HEK293 (cell line): ENCODE results near the gene PDGFA.

Experiments used
- CTCF ChIA-PET: fragments of 350-600 bp; formaldehyde crosslinking; extraction: SDS; loops from one replicate; lab custom pipeline; 2021; ENCODE audit warnings: antibody characterized with exemption; lab: Yijun Ruan, JAX
- POLR2A ChIA-PET: fragments of 300-600 bp; formaldehyde crosslinking; extraction: SDS; loops from one replicate; lab custom pipeline; 2020; ENCODE audit warnings: antibody characterized with exemption, inconsistent platforms; lab: Yijun Ruan, JAX
- H3K27ac ChIP-seq: fragments of 200-500 bp; sonication (Bioruptor generic); 2 replicates; pipeline ENCODE4 v1.5.1; 2014; ENCODE audit warnings: low read depth, low read length, control low read depth, inconsistent platforms; ENCODE audit errors: extremely low read depth
- H3K36me3 ChIP-seq, 2 experiments: fragments of 200-500 bp in 1 of 2; sonication (Bioruptor generic) in 1 of 2; 1 replicate in 1 of 2; 2 replicates in 1 of 2; pipeline ENCODE4 v1.5.1; 2014 to 2017; ENCODE audit warnings: inconsistent platforms in 2 of 2, low read length in 2 of 2; ENCODE audit not compliant: control insufficient read depth in 2 of 2, insufficient read depth in 1 of 2
- H3K4me1 ChIP-seq: fragments of 200-500 bp; sonication (Bioruptor generic); 2 replicates; pipeline ENCODE4 v1.5.1; 2014; ENCODE audit warnings: mild to moderate bottlenecking, low read length, inconsistent platforms; ENCODE audit not compliant: control insufficient read depth, insufficient read depth
- H3K4me3 ChIP-seq: 2 replicates; pipeline ENCODE4 v1.5.1; 2011; ENCODE audit warnings: low read depth, mild to moderate bottlenecking, control low read depth, low read length, moderate library complexity
- H3K9me3 ChIP-seq: fragments of 200-500 bp; sonication (Bioruptor generic); 2 replicates; pipeline ENCODE4 v1.5.1; 2014; ENCODE audit warnings: low read depth, low read length, inconsistent platforms; ENCODE audit not compliant: control insufficient read depth, insufficient read depth
- BCL11A ChIP-seq: fragments of 450-650 bp; formaldehyde crosslinking; IDR thresholded peaks from 2 replicates; pipeline ENCODE4 v1.5.1; 2016; ENCODE audit warnings: low read depth, missing biosample characterization, missing genetic modification characterization
- BCL11B ChIP-seq: fragments of 450-650 bp; formaldehyde crosslinking; IDR thresholded peaks from 2 replicates; pipeline ENCODE4 v1.5.1; 2016; ENCODE audit warnings: low read depth, missing biosample characterization, missing genetic modification characterization
- MEIS1 ChIP-seq: sonication (generic); formaldehyde crosslinking; IDR thresholded peaks from 2 replicates; pipeline ENCODE4 v1.8.1; 2022; ENCODE audit warnings: missing genetic modification reagents, mild to moderate bottlenecking, borderline replicate concordance
- SP2 ChIP-seq: fragments of 450-650 bp; formaldehyde crosslinking; IDR thresholded peaks from 2 replicates; pipeline ENCODE4 v1.5.1; 2016; ENCODE audit warnings: missing biosample characterization, missing genetic modification characterization
- SP3 ChIP-seq: fragments of 450-650 bp; formaldehyde crosslinking; IDR thresholded peaks from 2 replicates; pipeline ENCODE4 v1.5.1; 2016; ENCODE audit warnings: missing biosample characterization, missing genetic modification characterization
- SP7 ChIP-seq: fragments of 450-650 bp; formaldehyde crosslinking; IDR thresholded peaks from 2 replicates; pipeline ENCODE4 v1.5.1; 2016; ENCODE audit warnings: missing biosample characterization, missing genetic modification characterization
- YY1 ChIP-seq: fragments of 450-650 bp; formaldehyde crosslinking; IDR thresholded peaks from 2 replicates; pipeline ENCODE4 v1.5.1; 2018; ENCODE audit warnings: missing biosample characterization, missing genetic modification characterization
- ZBTB17 ChIP-seq: fragments of 450-650 bp; formaldehyde crosslinking; IDR thresholded peaks from 2 replicates; pipeline ENCODE4 v1.5.1; 2016; ENCODE audit warnings: missing biosample characterization, missing genetic modification characterization
- ZFP69B ChIP-seq: fragments of 450-650 bp; formaldehyde crosslinking; IDR thresholded peaks from 2 replicates; pipeline ENCODE4 v1.5.1; 2016; ENCODE audit warnings: missing biosample characterization, missing genetic modification characterization
- ZNF133 ChIP-seq: fragments of 450-650 bp; formaldehyde crosslinking; IDR thresholded peaks from 2 replicates; pipeline ENCODE4 v1.5.1; 2016; ENCODE audit warnings: missing biosample characterization, missing genetic modification characterization
- ZNF19 ChIP-seq: fragments of 450-650 bp; formaldehyde crosslinking; IDR thresholded peaks from 2 replicates; pipeline ENCODE4; 2016; ENCODE audit warnings: missing biosample characterization, missing genetic modification characterization, low read depth
- ZNF223 ChIP-seq: fragments of 450-650 bp; formaldehyde crosslinking; IDR thresholded peaks from 2 replicates; pipeline ENCODE4 v1.5.1; 2016; ENCODE audit warnings: missing biosample characterization, missing genetic modification characterization
- ZNF366 ChIP-seq: fragments of 450-650 bp; formaldehyde crosslinking; conservative IDR thresholded peaks from 2 replicates; pipeline ENCODE4 v1.5.1; 2016; ENCODE audit warnings: missing biosample characterization, missing genetic modification characterization
- ZNF416 ChIP-seq: fragments of 450-650 bp; formaldehyde crosslinking; IDR thresholded peaks from 2 replicates; pipeline ENCODE4 v1.5.1; 2016; ENCODE audit warnings: missing biosample characterization, missing genetic modification characterization
- ZNF544 ChIP-seq: fragments of 450-650 bp; formaldehyde crosslinking; IDR thresholded peaks from 2 replicates; pipeline ENCODE4 v1.5.0; 2017; ENCODE audit warnings: missing biosample characterization, missing genetic modification characterization
- ZNF658 ChIP-seq: fragments of 450-650 bp; formaldehyde crosslinking; IDR thresholded peaks from 2 replicates; pipeline ENCODE4; 2016; ENCODE audit warnings: missing biosample characterization, missing genetic modification characterization
- ZNF660 ChIP-seq: fragments of 450-650 bp; IDR thresholded peaks from 2 replicates; pipeline ENCODE4 v1.5.1; 2018; ENCODE audit warnings: missing biosample characterization, mild to moderate bottlenecking, missing genetic modification characterization
- ZNF664 ChIP-seq: fragments of 450-650 bp; formaldehyde crosslinking; IDR thresholded peaks from 2 replicates; pipeline ENCODE4 v1.5.1; 2016; ENCODE audit warnings: missing biosample characterization, missing genetic modification characterization
- ZNF701 ChIP-seq: fragments of 450-650 bp; formaldehyde crosslinking; IDR thresholded peaks from 2 replicates; pipeline ENCODE4 v1.5.1; 2016; ENCODE audit warnings: missing biosample characterization, missing genetic modification characterization
- TF ChIP-seq, protein P1 (sequence below): fragments of 450-650 bp; formaldehyde crosslinking; IDR thresholded peaks from 2 replicates; pipeline ENCODE4 v1.5.1; 2016; ENCODE audit warnings: missing biosample characterization, missing genetic modification characterization

The PDGFA gene

DNA sequence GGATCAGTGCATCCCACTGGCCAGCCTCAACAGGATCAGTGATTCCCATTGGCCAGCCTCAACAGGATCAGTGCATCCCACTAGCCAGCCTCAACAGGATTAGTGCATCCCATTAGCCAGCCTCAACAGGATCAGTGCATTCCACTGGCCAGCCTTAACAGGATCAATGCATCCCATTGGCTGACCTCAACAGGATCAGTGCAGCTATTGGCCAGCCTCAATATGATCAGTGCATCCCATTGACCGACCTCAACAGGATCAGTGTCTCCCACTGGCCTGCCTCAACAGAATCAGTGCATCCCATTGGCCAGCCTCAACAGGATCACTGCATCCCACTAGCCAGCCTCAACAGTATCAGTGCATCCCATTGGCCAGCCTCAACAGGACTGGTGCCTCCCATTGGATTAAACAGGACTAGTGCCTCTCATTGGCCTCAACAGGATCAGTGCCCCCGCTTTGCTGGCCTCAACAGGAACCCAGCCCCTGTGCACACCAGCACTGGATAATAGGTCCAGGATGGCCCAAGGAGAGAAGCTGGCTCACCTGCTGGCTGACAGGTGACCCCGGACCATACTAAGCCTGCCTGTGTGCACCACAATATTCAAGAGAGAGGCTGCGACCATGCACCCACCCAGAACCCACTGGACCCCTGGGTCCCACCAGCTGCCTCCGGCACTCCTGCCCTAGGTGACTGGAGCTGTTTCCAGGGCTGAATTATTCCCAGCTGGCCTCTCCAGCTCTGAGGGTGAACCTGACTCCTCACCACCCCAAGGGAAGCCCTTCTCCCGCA lies 59.9 kb downstream of the PDGFA start:
- CTCF ChIA-PET, result no interaction called here
- Histone ChIP-seq H3K36me3 (no peaks in the 10 kb centered on the region), H3K9me3 (no peaks in the 10 kb centered on the region), H3K4me1 (no peaks in the 10 kb centered on the region), H3K4me3 (no peak overlapping the region), H3K27ac (no peak overlapping the region)
- no peak for TF ChIP-seq YY1 (tag by site-specific recombination)
- TF ChIP-seq ZNF416 (tag by site-specific recombination), result no peak
- TF ChIP-seq ZFP69B (tag by site-specific recombination), result no peak
- TF ChIP-seq ZNF133 (tag by site-specific recombination), result no peak
- peak; percentile 27; the same call in 1 of the 2 replicates for TF ChIP-seq SP2 (tag by site-specific recombination)
- POLR2A ChIA-PET, result no interaction called here

DNA sequence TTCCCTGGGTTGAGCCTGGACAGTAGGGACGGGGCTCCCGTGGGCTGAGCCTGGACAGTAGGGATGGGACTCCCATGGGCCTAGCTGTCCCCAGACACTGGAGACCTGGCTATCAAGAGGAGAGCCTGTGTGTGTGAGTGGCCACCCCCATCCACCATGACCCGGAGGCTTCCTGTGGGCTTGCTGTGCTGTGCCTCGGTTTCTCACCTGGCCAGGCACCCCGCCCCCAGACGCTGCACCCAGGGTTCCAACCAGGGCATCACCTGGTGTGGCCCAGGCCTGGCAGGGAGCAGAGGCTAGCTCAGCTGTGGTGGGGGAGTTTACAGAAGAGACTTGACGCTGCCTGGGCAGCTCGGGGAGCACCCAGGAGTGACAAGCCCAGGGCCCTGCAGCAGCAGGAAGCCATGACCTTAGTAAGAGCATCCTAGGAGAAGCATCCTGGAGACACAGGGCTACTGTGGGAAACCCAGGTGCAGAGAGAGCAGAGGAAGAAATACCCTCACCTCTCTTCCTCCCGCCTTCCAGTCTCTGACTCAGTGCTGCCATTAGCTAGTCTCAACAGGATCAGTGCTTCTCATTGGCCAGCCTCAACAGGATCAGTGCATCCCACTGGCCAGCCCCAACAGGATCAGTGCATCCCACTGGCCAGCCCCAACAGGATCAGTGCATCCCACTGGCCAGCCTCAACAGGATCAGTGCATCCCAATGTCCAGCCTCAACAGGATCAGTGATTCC lies 61.0 kb downstream of the PDGFA start:
- TF ChIP-seq ZNF658 (tag by site-specific recombination) (no peak), ZBTB17 (no peak), ZNF664 (tag by site-specific recombination) (no peak), ZNF660 (no peak), ZNF223 (tag by site-specific recombination) (no peak), MEIS1 (CRISPR knock-in tag) (no peak), ZNF544 (tag by site-specific recombination) (no peak), ZNF19 (tag by site-specific recombination) (no peak), SP3 (tag by site-specific recombination) (no peak), ZNF701 (tag by site-specific recombination) (no peak), ZFP69B (tag by site-specific recombination) (no peak), ZNF366 (tag by site-specific recombination) (no peak), BCL11B (no peak)
- TF ChIP-seq, protein P1, sequence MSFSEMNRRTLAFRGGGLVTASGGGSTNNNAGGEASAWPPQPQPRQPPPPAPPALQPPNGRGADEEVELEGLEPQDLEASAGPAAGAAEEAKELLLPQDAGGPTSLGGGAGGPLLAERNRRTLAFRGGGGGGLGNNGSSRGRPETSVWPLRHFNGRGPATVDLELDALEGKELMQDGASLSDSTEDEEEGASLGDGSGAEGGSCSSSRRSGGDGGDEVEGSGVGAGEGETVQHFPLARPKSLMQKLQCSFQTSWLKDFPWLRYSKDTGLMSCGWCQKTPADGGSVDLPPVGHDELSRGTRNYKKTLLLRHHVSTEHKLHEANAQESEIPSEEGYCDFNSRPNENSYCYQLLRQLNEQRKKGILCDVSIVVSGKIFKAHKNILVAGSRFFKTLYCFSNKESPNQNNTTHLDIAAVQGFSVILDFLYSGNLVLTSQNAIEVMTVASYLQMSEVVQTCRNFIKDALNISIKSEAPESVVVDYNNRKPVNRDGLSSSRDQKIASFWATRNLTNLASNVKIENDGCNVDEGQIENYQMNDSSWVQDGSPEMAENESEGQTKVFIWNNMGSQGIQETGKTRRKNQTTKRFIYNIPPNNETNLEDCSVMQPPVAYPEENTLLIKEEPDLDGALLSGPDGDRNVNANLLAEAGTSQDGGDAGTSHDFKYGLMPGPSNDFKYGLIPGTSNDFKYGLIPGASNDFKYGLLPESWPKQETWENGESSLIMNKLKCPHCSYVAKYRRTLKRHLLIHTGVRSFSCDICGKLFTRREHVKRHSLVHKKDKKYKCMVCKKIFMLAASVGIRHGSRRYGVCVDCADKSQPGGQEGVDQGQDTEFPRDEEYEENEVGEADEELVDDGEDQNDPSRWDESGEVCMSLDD (tag by site-specific recombination), result no peak
- TF ChIP-seq, all 188 proteins: peak for 0
- H3K4me1 ChIP-seq, result no peaks in the 10 kb centered on the region
- POLR2A ChIA-PET, result no interaction called here

DNA sequence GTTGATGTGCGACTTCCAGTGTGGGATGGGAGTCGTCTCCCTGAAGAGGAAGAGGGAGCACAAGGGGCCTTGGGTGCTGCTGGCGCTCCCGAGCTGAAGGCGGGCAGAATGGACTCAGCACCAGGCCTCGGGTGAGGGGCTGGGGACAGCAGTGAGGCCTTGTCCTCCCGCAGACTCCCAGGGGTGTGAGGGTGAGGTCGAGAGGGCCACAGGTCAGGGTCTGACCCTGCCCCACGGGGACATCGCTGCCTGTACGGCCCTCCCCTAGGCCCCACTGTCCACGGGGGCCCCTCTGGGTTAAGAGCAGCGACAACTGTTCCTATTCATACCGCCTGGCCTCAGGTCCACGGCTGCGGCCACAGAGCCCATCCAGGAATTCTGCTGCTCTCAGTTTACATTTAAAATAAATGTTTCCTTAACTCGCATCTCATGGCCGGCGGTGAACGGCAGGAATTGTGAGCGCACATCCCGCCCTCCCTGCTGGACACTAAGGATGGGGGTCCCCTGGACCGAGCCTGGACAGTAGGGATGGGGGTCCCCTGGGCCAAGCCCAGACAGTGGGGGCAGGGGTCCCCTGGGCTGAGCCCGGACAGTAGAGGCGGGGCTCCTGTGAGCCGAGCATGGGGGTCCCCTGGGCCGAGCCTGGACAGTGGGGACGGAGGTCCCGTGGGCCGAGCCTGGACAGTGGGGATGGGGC lies 61.7 kb downstream of the PDGFA start:
- Histone ChIP-seq H3K36me3 (no peaks in the 10 kb centered on the region), H3K4me1 (no peaks in the 10 kb centered on the region), H3K4me3 (no peak overlapping the region), H3K27ac (no peak overlapping the region), H3K9me3 (no peaks in the 10 kb centered on the region)
- ChIA-PET CTCF (interaction anchor here (0.7 kb wide), 1 partner anchor 26 kb away, joined by 3 read pairs; no protein-coding TSS in a partner anchor), POLR2A (no interaction called here)
- TF ChIP-seq BCL11A (tag by site-specific recombination) (0 out of 2 replicates have a peak, but pooled peaks have one; percentile 23), SP7 (tag by site-specific recombination) (no peak)

More for the DNA sequence above, 61.0 kb downstream of the PDGFA start:
- CTCF ChIA-PET, result interaction anchor here (0.7 kb wide), 1 partner anchor 27 kb away, joined by 3 read pairs; no protein-coding TSS in a partner anchor
- Histone ChIP-seq H3K9me3 (no peaks in the 10 kb centered on the region), H3K36me3 (no peaks in the 10 kb centered on the region), H3K4me3 (no peak overlapping the region), H3K27ac (no peak overlapping the region)
